CD4-positive, alpha-beta T cell treated with Interleukin-2 at 100 ng/mL for 4 hours (primary cell): ENCODE data around the gene IRX1.

Experiments used
- DNase-seq: peaks from one replicate; pipeline ENCODE4 v3.0.0-alpha.2; 2020; ENCODE audit warnings: low spot score

Gene IRX1

DNA sequence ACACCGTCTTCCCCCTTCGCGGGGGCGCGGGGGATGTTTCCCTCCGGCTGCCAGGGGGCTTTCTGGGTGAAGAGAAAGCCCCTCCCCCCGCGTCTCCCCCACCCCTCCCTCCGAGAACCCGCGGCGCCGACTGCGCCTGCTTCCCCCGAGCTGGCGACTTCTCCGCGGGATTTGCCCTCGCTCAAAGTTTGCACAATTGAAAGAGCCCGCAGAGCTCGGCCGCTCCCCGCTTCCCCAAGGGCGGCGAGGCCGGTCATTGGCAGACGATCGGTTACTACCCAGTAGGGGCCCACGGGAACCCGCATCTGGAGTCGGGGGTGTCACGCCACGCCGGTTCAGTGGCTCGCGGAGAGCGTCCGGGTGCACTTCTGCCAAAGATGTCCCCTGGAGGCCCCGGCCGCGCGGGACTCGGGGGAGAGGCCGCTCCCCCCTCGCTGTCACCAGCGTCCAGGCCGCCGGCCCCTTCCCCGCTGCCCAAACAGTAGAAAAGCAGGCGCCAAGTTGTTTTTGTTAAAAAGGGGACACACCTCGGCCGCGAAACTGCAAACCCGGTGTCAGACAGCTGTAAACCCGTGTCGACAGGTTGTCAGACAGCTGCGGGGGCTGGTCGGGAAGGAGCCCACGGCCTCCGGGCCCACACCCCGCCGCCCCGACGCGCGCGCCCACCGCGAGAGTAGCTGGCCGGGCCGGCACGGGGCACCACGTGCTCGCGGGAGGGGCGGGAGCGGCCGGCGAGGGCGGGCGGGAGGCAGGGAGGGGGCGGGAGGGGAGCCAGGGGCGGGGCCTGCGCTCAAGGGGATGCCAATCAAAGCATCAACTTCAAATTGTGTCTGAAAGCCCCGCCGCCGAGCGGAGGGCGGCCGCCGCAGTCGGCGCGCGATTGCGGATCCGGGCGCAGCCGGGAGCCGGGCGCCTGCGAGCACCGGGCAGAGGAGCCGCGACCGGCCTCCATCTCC lies at the start of gene IRX1:
Gene IRX1 (plus strand): TSS at position 827 of the 956 bp plus-strand sequence. CDS start 274 bp downstream, outside the sequence.
- DNase-seq: no peak

DNA sequence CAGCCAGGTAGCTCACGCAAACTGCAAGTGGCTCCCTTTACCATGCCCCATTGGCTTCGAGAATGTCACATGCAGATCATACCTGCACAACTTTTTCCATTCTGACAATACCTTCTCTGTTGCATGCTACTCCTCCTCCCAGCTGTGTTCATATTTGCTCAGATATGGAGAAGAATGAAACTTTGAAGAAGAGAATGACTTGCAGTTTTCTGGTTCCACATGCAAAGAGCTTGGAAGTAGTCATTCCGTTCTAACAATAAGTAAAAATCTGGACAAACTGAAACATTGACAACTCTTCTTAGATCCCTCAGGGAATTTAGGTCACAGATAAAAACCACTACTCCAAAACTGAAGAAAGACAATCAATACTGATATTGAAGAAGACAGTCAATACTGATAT lies 49.6 kb upstream of the IRX1 start:
- DNase-seq: no peak

DNA sequence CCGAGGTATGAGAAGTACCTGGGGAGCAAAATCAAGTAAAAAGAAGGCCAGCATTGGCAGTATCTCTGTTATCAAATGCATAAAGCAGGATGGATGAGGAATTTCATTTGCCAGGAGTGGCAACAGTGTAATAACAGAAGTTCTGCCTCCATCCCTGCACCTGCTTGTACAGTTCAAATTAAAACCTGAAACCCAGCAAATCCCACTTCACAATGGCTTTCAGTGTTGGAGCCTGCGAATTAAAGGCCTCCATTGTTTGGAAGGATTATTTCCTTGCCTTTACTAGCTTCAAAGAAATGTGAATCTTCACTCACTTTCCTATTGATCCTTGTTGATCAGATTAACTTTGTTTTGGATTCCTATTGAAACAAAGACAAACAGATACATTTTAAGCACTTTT lies 31.5 kb upstream of the IRX1 start:
- DNase-seq: no peak

DNA sequence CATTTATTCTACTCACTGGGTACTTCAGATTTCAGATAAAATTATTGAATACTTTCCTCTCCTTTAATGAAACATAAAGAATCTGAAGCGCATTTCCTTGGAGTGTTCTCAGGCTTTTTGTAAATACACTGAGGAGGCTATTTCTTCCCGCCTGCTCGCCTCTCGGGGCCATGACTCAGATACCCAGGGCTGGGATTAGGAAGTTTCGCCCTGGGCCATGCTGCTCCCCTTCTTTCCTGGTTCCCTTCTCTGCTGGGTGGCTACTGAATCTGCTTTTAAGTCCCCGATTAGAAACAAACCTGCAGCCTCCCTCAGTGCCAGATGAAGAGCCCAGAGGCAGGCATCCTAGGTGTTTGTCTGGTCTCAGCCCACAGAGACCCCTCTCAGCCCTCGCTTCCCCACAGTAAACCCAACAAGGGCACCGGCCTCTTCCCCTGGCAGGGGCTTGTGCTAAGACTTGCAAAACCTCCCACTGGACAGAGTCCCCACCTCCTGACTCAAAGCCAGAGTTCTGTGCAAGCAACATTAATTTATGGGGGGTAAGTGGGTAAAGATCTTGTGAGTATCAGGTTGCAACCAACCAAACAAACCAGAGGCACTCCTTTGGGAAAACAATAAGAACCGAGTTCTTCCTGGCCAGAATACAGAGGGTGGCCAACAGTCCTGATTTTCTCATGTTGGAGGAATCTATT lies 30.7 kb upstream of the IRX1 start:
- DNase-seq: no peak

DNA sequence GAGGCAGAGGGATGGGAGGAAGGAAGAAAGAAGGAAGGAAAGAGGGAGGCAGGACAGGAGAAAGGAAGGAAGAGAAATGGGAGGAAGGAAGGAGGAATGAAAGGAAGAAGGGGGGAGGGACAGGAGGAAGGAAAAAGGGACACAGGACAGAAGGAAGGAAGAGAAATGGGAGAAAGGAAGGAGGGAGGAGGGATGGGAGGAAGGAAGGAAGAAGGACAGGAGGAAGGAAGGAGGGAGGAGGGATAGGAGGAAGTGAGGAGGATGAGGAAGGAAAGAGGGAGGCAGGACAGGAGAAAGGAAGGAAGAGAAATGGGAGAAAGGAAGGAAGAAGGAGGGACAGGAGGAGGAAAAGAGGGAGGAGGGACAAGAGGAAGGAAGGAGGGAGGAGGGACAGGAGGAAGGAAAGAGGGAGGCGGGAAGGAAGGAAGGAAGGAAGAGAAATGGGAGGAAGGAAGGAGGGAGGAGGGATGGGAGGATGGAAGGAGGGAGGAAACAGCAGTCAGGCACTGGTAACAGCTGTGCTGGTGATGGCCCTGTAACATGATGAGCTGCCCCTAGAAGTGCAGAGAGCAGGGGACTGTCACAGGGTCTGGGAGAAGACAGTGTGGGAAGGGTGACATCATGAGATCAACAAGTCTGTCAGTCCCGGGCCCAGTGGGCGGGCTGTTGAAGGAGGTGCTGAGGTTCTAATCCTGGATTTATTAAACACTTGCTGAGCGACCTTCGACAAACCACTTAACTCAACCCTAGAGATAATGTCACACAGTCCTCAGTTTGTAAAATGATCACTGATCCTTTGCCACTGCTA lies 10.7 kb upstream of the IRX1 start:
- DNase-seq: no peak

DNA sequence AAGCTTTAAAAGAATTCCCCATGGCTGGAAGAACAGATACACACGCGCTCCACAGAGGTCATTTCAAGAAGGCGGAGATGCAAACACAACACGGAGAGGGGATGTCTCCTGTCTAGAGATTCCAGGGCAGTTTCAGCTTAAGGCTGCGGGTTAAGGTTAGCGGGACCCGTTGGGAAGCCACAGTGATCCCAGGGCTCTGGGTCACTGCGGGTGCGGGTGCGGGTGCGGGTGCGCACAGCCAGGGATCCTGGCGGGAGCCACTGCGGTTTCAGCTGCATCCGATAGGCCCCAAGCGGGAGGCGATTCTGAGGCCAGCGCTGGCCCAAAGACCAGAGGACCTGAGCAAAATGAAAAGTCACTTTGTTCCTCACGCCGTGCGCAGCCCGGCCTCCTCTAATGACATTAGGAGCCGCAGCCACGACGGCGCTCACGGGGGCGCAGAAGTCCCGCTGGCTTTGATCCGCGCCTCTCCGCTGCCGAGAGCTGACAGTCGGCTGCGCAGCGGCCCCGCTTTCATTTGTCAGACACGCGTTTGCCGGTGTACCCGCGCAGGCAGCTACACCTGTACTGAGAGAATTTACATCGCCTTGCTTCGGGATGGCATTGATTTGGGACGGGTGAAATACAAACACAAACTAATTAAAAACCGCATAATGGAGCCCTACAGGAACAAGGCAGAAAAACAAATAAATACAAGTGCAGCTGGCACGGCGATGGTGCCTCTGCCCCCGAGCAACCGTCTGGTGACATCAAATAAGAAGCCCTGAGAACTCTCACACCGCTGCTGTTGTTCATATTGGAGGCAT lies 5.3 kb upstream of the IRX1 start:
- no peak for DNase-seq

DNA sequence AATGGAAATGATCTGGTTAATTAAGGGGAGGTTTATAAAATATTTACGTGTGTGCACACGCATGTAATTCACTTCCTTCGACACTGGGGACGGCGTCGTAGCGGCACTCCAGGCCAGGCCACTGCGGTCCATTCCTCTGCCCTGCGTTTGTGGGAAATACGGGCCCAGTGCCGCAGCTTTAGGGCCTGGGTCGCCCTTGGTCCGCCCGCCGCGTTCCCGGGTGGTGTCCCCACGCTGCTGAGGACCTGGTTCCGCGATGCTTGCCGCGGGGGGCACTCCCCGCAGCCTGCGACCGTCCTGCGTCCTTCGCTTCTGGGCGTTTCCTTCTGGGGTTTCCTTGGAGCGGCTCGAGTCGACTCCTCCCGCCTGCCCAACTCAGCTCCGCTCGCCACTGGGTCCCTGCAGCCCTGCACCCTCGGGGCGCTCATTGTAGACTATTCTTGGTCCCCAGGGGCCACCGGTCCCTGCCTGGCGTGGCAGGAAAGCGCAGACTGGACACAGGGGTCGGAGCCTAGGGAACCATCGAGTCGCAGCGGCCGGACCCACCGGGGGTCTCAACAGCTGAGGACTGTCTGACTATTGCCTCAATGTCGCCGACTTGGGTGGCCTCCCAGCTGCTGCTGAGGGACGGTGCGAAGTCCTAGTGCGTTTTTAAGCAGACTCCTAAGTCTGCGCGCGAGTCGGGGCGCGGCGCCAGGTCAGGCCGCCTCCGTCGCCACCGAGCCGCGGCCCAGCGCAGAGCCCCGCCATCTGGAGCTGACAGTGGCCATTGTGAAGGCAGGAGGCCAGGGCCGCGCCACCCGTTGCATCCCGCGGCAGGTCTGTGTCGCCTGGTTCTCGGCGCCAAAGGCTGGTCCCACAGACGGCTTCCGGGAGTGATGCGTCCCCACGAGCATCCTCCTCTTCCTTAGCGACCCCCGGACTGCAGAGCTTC lies 4.4 kb upstream of the IRX1 start:
- DNase-seq: no peak

DNA sequence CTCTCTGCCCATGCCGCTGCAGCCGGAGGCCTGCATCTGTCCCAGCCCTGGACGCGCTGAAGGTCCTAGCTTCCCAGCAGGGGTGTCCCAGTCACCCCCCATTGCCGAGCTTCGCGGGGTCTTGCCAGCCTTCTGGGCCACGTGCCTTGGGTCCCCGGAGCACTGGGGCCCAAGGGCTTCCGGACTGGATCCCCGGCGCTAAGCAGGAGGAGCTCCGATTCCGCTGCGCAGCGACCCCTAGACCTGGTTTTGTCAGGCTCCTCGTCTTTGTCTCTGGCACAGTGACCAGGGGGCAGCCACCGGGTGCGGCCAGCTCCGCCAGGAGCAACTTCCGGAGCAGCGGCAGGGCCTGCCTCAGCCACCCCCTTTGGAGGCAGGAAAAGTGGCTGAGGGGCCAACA lies 3.3 kb upstream of the IRX1 start:
- no peak for DNase-seq

DNA sequence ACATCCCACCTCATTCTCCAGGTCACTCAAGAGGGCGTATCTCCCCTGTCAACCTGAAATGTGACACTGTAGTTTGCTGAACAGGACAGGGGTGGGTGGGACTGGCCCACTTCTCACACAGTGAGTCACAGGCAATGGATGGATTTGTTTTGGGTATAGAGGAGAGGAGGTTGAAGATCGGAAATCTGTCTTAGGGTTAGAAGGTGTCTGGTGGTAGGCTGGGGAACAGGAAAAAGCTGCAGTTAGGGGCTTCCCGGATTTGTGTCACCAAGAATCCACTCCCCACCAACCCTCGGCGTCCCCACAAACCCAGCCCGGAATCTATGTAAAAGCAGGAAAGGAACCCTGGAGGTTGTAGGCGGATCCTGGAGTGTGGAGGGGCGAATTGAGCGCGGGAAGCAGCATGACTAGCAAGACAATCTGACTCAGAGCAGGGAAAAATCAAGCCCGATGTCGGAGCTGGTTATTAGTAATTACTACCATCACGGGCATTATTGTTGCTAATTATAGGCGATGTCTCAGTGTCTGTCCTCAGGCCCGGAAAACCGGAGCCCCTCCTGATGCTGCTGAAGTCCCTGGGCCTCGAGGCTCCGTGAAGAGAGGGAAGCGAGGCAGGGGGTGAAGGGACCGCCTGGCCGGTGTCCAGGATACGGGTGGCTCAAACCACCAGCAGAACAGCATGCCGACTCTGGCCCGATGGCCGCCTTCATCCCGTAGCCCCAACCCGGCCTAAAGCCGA lies 1.7 kb upstream of the IRX1 start:
- no peak for DNase-seq

DNA sequence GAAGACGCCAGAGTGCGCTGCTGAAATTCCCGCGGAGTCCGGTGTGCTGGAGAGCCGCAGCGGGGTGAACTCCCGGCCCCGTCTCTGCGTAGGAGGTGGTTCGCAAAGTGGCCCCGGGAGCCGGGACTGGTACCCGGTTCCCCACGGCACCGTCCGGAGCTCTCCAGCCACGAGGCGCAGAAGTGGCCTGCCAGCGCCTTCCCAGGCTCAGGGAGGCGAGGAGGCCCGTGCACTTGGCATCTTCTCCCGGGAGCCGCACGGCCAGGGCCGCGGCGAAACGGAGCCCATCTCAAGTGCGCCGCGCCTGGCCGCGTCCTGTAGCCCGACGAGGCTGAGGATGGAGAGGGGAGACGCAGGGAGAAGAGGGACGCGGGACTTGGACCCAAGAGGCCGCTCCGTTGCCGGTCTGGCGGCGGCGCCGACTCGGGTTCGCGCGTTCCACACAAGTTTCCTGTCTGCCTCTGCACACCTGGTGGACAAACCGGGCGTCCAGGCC lies 1.1 kb upstream of the IRX1 start:
- DNase-seq: no peak

DNA sequence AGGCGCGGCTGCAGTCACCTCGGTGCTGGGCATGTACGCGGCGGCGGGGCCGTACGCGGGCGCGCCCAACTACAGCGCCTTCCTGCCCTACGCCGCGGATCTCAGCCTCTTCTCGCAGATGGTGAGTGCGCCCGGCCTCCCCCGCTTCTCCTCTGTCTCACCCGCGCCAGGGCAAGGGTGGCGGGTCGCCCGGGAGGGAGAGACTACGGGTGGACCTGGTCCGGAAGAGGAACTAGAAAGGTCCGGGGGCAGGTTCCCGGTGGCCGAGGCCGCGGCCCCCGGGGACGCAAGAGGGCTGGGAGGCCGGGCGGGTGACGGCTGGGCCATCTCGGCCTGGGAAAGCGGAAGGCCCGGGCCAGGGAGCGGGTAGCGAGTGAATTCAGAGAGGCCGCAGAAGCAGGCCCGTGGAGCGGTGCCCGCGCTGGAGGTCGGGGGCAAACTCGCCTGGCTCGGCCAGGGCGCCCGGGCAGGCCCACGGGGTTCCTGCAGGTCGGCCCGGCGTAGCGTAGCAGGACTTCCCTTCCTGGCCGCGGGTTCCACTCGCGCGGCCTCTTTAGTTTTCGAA lies 711 bp downstream of the IRX1 start:
- no peak for DNase-seq

DNA sequence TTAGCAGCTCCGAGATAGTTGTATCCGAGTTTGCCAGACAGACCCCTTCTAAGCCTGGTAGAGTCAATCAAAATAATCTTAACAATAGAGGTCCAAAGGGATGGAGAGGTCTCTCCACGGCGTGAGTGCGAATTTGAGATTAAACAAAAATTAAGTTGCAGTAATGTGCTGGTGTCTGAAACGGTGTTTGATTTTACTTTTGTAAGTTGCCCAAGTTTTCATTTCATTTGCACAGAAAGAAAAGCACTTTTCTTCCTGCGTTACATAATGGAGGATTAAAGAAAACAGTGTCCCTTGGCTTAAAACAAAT lies 1.2 kb downstream of the IRX1 start:
- no peak for DNase-seq

DNA sequence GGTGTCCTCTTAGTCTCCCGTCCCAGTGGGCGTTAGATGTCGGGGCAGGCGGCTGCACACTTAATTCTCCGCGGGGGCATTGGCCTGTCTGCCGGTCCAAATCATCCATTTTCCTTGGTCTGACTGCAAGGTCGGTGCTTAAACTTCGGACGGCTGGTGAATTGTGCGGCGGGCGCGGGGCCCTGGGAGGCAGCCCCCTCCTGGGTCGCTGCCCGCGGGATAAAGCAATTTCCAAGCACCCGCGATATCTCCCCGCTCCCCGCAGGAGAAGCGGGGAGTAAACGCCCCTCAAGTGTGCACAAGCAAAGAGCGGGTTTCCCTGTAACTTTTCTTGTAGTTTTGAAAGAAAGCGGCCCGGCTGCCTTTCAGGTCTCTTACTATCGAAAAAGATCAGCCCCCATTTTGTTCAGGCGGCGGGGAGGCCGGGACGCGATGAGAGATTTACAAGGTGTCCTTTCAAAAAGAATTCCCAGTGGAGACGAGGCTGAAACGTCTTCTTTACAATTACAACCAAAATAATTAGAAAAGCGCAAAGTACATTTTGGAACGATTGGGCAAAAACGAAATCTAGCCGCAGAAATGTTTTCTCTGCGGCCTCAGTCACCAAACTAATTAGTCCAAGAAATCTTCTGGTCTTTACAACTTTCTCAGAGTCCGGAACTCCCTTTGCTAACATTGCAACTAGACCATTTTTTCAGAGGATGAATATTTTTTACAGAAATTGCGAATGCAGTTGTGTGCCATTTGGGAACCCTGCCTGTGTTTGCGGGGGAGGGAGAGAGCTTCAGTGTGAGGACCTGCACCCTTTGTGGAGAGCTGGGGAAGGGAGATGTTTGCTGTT lies 1.8 kb downstream of the IRX1 start:
- DNase-seq: no peak

DNA sequence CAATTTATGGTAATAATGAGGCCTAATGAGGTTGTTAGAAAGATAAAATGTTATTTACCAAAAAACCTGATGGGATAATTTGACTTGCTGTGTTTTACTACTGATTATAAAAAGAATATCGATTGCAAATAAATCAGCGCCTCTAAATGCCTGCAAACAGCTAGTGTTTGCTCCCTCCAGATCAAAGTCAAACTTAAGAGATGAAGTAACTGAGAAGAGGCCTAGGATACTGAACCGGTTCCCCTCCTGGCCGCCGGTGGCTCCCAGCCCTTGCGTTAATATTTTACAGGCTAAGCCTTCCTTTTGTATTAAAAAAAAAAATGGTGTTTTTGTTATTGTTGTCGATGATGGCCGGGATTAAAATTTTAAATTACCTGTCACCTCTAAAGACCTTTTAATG lies 2.6 kb downstream of the IRX1 start:
- no peak for DNase-seq

DNA sequence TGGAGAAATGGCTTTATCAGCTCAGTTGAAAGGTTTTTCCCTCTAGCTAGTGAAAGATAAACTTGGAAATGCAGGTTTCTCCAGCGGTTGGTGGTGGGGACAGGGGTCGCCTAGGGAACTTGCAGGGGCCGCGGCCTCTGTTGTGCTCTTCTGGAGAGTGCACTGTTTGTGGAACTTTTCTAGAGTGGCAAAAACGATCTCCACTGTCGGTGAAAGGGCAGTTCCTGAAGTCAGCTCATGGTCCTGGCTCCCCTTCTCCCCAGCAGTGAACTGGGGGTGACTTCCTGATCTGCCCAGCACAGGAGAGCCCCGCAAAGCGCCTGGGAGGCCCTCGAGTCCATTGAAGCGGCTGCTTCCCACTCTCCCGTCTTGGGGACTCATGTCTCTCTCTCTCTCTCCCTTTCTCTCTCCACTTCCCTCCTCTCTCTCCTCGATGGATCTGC lies 3.2 kb downstream of the IRX1 start:
- DNase-seq: no peak

DNA sequence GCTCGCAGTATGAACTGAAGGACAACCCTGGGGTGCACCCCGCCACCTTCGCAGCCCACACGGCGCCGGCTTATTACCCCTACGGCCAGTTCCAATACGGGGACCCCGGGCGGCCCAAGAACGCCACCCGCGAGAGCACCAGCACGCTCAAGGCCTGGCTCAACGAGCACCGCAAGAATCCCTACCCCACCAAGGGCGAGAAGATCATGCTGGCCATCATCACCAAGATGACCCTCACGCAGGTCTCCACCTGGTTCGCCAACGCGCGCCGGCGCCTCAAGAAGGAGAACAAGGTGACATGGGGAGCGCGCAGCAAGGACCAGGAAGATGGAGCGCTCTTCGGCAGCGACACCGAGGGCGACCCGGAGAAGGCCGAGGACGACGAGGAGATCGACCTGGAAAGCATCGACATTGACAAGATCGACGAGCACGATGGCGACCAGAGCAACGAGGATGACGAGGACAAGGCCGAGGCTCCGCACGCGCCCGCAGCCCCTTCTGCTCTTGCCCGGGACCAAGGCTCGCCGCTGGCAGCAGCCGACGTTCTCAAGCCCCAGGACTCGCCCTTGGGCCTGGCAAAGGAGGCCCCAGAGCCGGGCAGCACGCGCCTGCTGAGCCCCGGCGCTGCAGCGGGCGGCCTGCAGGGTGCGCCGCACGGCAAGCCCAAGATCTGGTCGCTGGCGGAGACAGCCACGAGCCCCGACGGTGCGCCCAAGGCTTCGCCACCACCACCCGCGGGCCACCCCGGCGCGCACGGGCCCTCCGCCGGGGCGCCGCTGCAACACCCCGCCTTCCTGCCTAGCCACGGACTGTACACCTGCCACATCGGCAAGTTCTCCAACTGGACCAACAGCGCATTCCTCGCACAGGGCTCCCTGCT lies 3.8 kb downstream of the IRX1 start:
- no peak for DNase-seq
